ENCODE data around the gene KCNIP4.

GRCh38 chr4:20698820-20699219, 1249.8 kb downstream of the KCNIP4 start:
- TF ChIP-seq CTCF (IDR thresholded peaks at IDR 0.05) (no peak), POLR2A (IDR thresholded peaks at IDR 0.05) (no peak)
